Mesenchymal stem cell (in vitro differentiated cells and primary cell): Measurements from ENCODE around the gene MARK3.

Experiments used
- DNase-seq: peaks from one replicate; pipeline ENCODE4 v3.0.0-alpha.2; 2013
- H2AFZ ChIP-seq: one replicate; pipeline ENCODE4 v1.6.1; 2013; ENCODE audit warnings: low read depth, mild to moderate bottlenecking, control low read depth, inconsistent platforms, low read length, moderate library complexity
- H2AK5ac ChIP-seq: 2 replicates; pipeline ENCODE4 v1.6.1; 2013; ENCODE audit warnings: low read length, moderate library complexity, mild to moderate bottlenecking, inconsistent platforms; ENCODE audit not compliant: severe bottlenecking
- H2BK120ac ChIP-seq: one replicate; pipeline ENCODE4 v1.6.1; 2013; ENCODE audit warnings: low read depth, mild to moderate bottlenecking, inconsistent platforms, low read length, moderate library complexity
- H2BK12ac ChIP-seq, 2 experiments: one replicate each; pipeline ENCODE4 v1.6.1; 2013; ENCODE audit warnings: inconsistent platforms in 2 of 2, low read length in 2 of 2, mild to moderate bottlenecking in 2 of 2, moderate library complexity in 2 of 2, control low read depth in 1 of 2
- H2BK15ac ChIP-seq: one replicate; pipeline ENCODE4 v1.6.1; 2013; ENCODE audit warnings: mild to moderate bottlenecking, low read depth, inconsistent platforms; ENCODE audit not compliant: poor library complexity, severe bottlenecking
- H2BK5ac ChIP-seq: 2 replicates; pipeline ENCODE4 v1.6.1; 2013; ENCODE audit warnings: low read depth, mild to moderate bottlenecking, low read length, control low read depth, inconsistent platforms; ENCODE audit not compliant: poor library complexity, severe bottlenecking
- H3K14ac ChIP-seq, 2 experiments: one replicate each; pipeline ENCODE4 v1.6.1; 2013; ENCODE audit warnings: inconsistent platforms in 2 of 2, low read length in 2 of 2, control low read depth in 1 of 2, mild to moderate bottlenecking in 1 of 2, moderate library complexity in 1 of 2
- H3K18ac ChIP-seq, 2 experiments: one replicate each; pipeline ENCODE4 v1.6.1; 2013; ENCODE audit warnings: inconsistent platforms in 2 of 2, low read length in 2 of 2, control low read depth in 1 of 2, low read depth in 1 of 2, mild to moderate bottlenecking in 1 of 2
- H3K23ac ChIP-seq, 2 experiments: one replicate each; pipeline ENCODE4 v1.6.1; 2013; ENCODE audit warnings: inconsistent platforms in 2 of 2, low read length in 2 of 2, mild to moderate bottlenecking in 2 of 2, moderate library complexity in 2 of 2, control low read depth in 1 of 2
- H3K27ac ChIP-seq: 2 replicates; pipeline ENCODE4 v1.5.1; 2013; ENCODE audit warnings: mild to moderate bottlenecking, moderate library complexity, low read length, control low read depth, inconsistent platforms; ENCODE audit not compliant: poor library complexity, severe bottlenecking
- H3K27me3 ChIP-seq, 2 experiments: 2 replicates each; pipeline versions ENCODE4 v1.6.1 to v1.7.0; 2013; ENCODE audit warnings: low read length in 2 of 2, mild to moderate bottlenecking in 2 of 2, moderate library complexity in 2 of 2, control low read depth in 1 of 2, inconsistent platforms in 1 of 2; ENCODE audit not compliant: control insufficient read depth in 1 of 2, insufficient read depth in 1 of 2
- H3K36me3 ChIP-seq, 2 experiments: 2 replicates each; pipeline versions ENCODE4 v1.6.1 to v1.7.0; 2013; ENCODE audit warnings: low read length in 2 of 2, control low read depth in 1 of 2, inconsistent platforms in 1 of 2, low read depth in 1 of 2, mild to moderate bottlenecking in 1 of 2; ENCODE audit not compliant: insufficient read depth in 2 of 2, control insufficient read depth in 1 of 2
- H3K4ac ChIP-seq, 2 experiments: one replicate each; pipeline ENCODE4 v1.6.1; 2013; ENCODE audit warnings: inconsistent platforms in 2 of 2, low read length in 2 of 2, mild to moderate bottlenecking in 2 of 2, moderate library complexity in 2 of 2, control low read depth in 1 of 2, low read depth in 1 of 2
- H3K4me1 ChIP-seq: 2 replicates; pipeline ENCODE4 v1.6.1; 2013; ENCODE audit warnings: low read depth, low read length, control low read depth; ENCODE audit not compliant: control insufficient read depth, insufficient read depth
- H3K4me2 ChIP-seq: 2 replicates; pipeline ENCODE4 v1.6.1; 2013; ENCODE audit warnings: low read length, mild to moderate bottlenecking, inconsistent platforms; ENCODE audit not compliant: poor library complexity, severe bottlenecking
- H3K4me3 ChIP-seq, 2 experiments: 2 replicates each; pipeline versions ENCODE4 v1.5.1 to v1.7.0; 2013; ENCODE audit warnings: low read length in 2 of 2, mild to moderate bottlenecking in 2 of 2, control low read depth in 1 of 2, low read depth in 1 of 2; ENCODE audit not compliant: insufficient read depth in 1 of 2
- H3K79me1 ChIP-seq: replicated peaks from 2 replicates; pipeline ENCODE4 v1.6.1; 2013; ENCODE audit warnings: mild to moderate bottlenecking, control low read depth, low read length, inconsistent platforms; ENCODE audit not compliant: poor library complexity, severe bottlenecking
- H3K9ac ChIP-seq: 2 replicates; pipeline ENCODE4 v1.7.0; 2013; ENCODE audit warnings: mild to moderate bottlenecking, low read length, moderate library complexity
- H3K9me3 ChIP-seq: 2 replicates; pipeline ENCODE4 v1.7.0; 2013; ENCODE audit warnings: mild to moderate bottlenecking, low read length; ENCODE audit not compliant: control insufficient read depth
- H4K8ac ChIP-seq: one replicate; pipeline ENCODE4 v1.6.1; 2013; ENCODE audit warnings: inconsistent platforms, mild to moderate bottlenecking, low read length, moderate library complexity
- H4K91ac ChIP-seq: one replicate; pipeline ENCODE4 v1.6.1; 2013; ENCODE audit warnings: mild to moderate bottlenecking, low read length, inconsistent platforms
- WGBS: methylation state at CpG from one replicate; pipeline ENCODE4 v1.1.7; 2013; ENCODE audit warnings: mixed read lengths; 5-methylcytosine and 5-hydroxymethylcytosine counted together

MARK3 gene

DNA sequence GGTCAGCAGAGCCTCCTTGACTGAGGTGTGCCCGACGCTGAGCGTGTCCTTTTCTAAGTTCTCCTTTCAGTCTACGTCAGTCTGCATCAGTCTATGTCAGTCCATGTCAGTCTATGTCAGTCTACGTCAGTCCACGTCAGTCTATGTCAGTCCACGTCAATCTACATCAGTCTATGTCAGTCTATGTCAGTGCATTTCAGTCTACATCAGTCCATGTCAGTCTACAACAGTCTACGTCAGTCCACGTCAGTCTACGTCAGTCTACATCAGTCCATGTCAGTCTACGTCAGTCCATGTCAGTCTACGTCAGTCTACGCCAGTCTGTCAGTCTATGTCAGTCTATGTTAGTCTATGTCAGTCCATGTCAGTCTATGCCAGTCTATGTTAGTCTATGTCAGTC is 35.2 kb upstream of the MARK3 start:
- Histone ChIP-seq H3K4me2 (no peak overlapping the region), H2BK5ac (no peak overlapping the region), H2BK12ac (no peak overlapping the region), H3K18ac (no peak overlapping the region), H3K27me3 (no peaks in the 10 kb centered on the region), H3K23ac (no peak overlapping the region), H4K8ac (no peak overlapping the region), H2AFZ (no peak overlapping the region), H2BK15ac (no peak overlapping the region), H2AK5ac (no peak overlapping the region), H3K4me1 (peaks cover 13% of the 10 kb centered on the region), H3K14ac (no peak overlapping the region), H3K79me1 (no peaks in the 10 kb centered on the region), H3K9me3 (no peaks in the 10 kb centered on the region), H3K36me3 (peaks cover 1 to 4% of the 10 kb centered on the region in 2 experiments), H3K4ac (no peak overlapping the region), H2BK120ac (no peak overlapping the region), H3K4me3 (no peak overlapping the region), H3K27ac (no peak overlapping the region), H4K91ac (peak overlapping the region; percentile 18), H3K9ac (no peak overlapping the region)
- no peak for DNase-seq
- WGBS = 94% methylated on average over 13 of the region's 13 CpGs

DNA sequence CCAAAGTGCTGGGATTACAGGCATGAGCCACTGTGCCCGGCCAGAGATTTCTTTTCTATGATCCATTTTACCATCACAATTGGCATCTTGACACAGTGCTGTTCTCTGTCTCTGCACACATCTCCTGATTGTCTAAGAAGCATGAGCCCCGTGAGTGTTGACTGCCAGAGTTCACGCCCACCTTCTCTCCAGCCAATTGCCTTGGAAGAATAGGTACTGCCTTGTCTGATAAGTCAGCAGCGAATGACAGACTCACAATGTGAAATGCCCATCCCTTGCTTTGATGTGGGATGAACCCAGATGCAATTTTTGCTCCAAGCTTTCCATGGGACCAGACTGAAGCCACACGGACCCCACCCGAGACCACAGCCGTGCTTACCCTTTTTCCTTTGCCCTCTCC is 31.9 kb upstream of the MARK3 start:
- Histone ChIP-seq H3K9ac (no peak overlapping the region), H3K18ac (no peak overlapping the region), H3K27me3 (no peaks in the 10 kb centered on the region), H4K91ac (no peak overlapping the region), H3K4me2 (no peak overlapping the region), H3K4me1 (peaks cover 13% of the 10 kb centered on the region), H2BK12ac (no peak overlapping the region), H2AFZ (no peak overlapping the region), H2BK15ac (no peak overlapping the region), H2BK120ac (no peak overlapping the region), H3K36me3 (no peaks in the 10 kb centered on the region), H3K27ac (no peak overlapping the region), H3K4me3 (no peak overlapping the region), H4K8ac (no peak overlapping the region), H3K9me3 (no peaks in the 10 kb centered on the region), H2BK5ac (no peak overlapping the region), H3K4ac (no peak overlapping the region), H3K23ac (no peak overlapping the region), H3K79me1 (no peaks in the 10 kb centered on the region), H2AK5ac (no peak overlapping the region), H3K14ac (no peak overlapping the region)
- 90% methylated on average over 7 of the region's 7 CpGs for WGBS
- DNase-seq = no peak

DNA sequence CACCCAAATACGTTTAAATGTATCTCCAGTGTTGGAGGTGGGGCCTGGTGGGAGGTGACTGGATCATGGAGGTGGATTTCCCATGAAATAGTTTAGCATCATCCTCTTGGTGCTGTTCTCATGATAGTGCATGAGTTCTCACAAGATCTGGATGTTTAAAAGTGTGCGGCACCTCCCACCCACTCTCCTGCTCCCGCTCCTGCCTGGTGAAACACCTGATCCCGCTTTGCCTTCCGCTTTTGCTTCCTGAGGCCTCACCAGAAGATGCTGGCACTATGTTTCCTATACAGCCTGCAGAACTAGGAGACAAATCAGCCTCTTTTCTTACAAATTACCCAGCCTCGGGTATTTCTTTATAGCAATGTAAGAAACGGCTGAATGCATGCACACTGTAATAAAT is 31.1 kb upstream of the MARK3 start:
- no peak overlapping the region for H3K14ac ChIP-seq
- no peaks in the 10 kb centered on the region for H3K9me3 ChIP-seq
- no peaks in the 10 kb centered on the region for H3K36me3 ChIP-seq
- H3K4me3 ChIP-seq = no peak overlapping the region
- H3K23ac ChIP-seq = no peak overlapping the region
- no peak overlapping the region for H4K8ac ChIP-seq
- no peak overlapping the region for H3K4ac ChIP-seq
- H2BK12ac ChIP-seq = no peak overlapping the region
- no peak overlapping the region for H4K91ac ChIP-seq
- 85% methylated on average over 7 of the region's 7 CpGs for WGBS
- H2AFZ ChIP-seq = no peak overlapping the region
- H3K27ac ChIP-seq = no peak overlapping the region
- no peak overlapping the region for H2BK5ac ChIP-seq
- DNase-seq = no peak
- H2BK15ac ChIP-seq = no peak overlapping the region
- no peak overlapping the region for H2BK120ac ChIP-seq
- H2AK5ac ChIP-seq = no peak overlapping the region
- H3K4me2 ChIP-seq = peak overlapping the region; percentile 46
- H3K79me1 ChIP-seq = no peaks in the 10 kb centered on the region
- H3K9ac ChIP-seq = no peak overlapping the region
- H3K18ac ChIP-seq = no peak overlapping the region
- no peaks in the 10 kb centered on the region for H3K27me3 ChIP-seq
- peaks cover 11% of the 10 kb centered on the region for H3K4me1 ChIP-seq

DNA sequence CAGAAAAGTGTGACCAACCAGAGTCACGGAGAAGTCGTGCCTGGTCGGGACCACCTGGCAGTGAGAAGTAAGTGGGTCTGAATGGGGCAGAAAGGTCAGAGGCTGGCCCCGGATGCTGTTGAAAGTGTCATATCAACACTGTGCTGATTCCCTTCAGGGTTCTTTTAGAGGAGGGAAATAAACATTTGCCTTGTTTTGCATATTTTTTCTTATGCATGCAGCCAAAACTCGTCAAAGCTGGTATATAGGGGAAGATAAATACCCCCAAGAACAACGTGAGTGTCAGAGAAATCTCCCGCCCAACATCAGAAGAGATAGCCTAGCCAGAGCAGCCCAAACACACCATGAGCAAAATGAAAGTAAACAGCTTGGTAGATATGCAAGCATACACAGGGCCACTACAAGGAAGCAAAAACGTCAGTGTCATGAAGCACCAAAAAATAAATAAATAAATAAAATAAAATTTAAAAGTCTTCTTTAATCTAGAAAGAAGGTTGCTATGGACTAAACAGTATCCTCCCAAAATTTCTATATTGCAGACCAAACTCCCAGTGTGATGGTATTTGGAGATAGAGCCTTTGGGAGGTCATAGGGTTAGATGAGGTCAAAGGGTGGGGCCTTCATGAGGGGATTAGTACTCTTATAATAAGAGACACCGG is 29.1 kb upstream of the MARK3 start:
- Histone ChIP-seq H3K23ac (no peak overlapping the region), H2AFZ (no peak overlapping the region), H4K91ac (no peak overlapping the region), H2BK5ac (no peak overlapping the region), H3K36me3 (no peaks in the 10 kb centered on the region), H3K9me3 (no peaks in the 10 kb centered on the region), H3K27me3 (no peaks in the 10 kb centered on the region), H3K14ac (no peak overlapping the region), H2BK12ac (no peak overlapping the region), H3K27ac (no peak overlapping the region), H3K9ac (peak overlapping the region; percentile 38), H3K4me1 (peaks cover 11% of the 10 kb centered on the region), H2AK5ac (no peak overlapping the region), H2BK120ac (no peak overlapping the region), H2BK15ac (no peak overlapping the region), H3K18ac (peak overlapping the region in 1 of 2 experiments; percentile 12), H4K8ac (no peak overlapping the region), H3K4me3 (peak overlapping the region in 1 of 2 experiments; percentile 55), H3K4ac (no peak overlapping the region), H3K4me2 (no peak overlapping the region), H3K79me1 (no peaks in the 10 kb centered on the region)
- no peak for DNase-seq
- WGBS = 85% methylated on average over 8 of the region's 9 CpGs
